Ovary (tissue), 3 donors: ENCODE results near the gene POMGNT1.

Source experiments
- EP300 ChIP-seq: sonication (generic); formaldehyde crosslinking; IDR thresholded peaks from one replicate; pipeline ENCODE4 v1.6.1; 2017; ENCODE audit warnings: antibody characterized with exemption
- POLR2A ChIP-seq: fragments of 450-650 bp; IDR thresholded peaks from one replicate; pipeline ENCODE4 v1.6.1; 2017; ENCODE audit warnings: antibody characterized with exemption, mild to moderate bottlenecking, moderate library complexity
- TF ChIP-seq, protein P1 (sequence below), 3 donors: fragments of 450-650 bp in 2 of 3; fragments of 200-600 bp in 1 of 3; IDR thresholded peaks; one replicate each; pipeline versions ENCODE4 v1.5.1 to v1.8.0; 2016 to 2022; ENCODE audit warnings: antibody characterized with exemption in 3 of 3, mild to moderate bottlenecking in 1 of 3
- donor health status: DM: no; HTN: no; CAD: no.

DNA sequence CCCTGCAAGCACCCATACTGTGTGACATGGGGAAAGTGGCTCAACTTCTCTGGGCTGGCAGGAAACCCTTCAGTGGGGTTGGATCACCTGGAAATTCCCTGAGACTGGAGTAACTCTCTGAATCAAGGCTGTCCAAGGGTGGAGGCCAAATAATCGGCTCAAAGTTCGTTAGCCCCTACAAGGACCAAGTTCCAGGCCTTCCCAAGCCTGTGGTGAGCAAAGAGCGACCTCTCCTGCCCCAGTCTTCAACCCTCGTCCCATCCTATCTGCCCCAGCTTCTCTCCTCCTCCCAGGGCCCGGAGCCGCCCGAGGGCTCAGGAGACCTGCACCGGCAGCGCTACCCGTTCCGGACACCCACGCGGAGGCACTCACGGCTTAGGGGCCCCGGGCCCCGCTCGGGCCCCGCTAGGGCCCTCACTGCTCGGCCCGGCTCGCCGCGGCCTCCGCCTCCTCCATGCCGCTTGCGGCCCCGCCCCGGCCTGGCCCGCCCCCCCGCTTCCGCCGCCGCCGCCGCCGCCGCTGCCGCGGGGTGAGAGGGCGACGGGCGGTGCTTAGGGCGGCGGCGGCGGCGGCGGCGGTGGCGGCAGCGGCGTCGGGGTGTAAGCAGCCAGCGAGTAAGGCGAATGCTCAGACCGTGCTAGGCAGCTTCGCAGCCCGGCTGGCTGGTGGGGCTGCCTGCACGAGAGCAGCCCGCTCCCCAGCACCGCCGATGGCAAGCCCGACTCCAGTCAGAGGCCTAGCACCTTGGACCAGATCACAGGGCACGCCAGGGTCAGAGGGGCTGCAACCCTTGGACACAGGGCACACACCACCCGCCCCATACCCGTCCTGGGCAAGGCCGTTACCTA is at the start of gene POMGNT1:
- TF ChIP-seq POLR2A (no peak), EP300 (no peak)
- TF ChIP-seq, protein P1, sequence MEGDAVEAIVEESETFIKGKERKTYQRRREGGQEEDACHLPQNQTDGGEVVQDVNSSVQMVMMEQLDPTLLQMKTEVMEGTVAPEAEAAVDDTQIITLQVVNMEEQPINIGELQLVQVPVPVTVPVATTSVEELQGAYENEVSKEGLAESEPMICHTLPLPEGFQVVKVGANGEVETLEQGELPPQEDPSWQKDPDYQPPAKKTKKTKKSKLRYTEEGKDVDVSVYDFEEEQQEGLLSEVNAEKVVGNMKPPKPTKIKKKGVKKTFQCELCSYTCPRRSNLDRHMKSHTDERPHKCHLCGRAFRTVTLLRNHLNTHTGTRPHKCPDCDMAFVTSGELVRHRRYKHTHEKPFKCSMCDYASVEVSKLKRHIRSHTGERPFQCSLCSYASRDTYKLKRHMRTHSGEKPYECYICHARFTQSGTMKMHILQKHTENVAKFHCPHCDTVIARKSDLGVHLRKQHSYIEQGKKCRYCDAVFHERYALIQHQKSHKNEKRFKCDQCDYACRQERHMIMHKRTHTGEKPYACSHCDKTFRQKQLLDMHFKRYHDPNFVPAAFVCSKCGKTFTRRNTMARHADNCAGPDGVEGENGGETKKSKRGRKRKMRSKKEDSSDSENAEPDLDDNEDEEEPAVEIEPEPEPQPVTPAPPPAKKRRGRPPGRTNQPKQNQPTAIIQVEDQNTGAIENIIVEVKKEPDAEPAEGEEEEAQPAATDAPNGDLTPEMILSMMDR (IDR thresholded peaks at IDR 0.05): no peak
